ENCODE results near the gene FPGS.

- TF ChIP-seq CTCF (IDR thresholded peaks at IDR 0.05) (no peak), POLR2A (IDR thresholded peaks at IDR 0.05) (no peak)
Observed at GRCh38 chr9:127789179-127789578, 13.5 kb upstream of the FPGS start.
